Hepatocyte (in vitro differentiated cells): Measurements from ENCODE around the gene ZDHHC22. TPM values are rescaled to one million over a fixed set of nuclear protein-coding genes. Genes with fewer than 3 reads are reported as not detected.

Experiments
- DNase-seq: peaks from one replicate; pipeline ENCODE4 v3.0.0-alpha.2; 2016; ENCODE audit warnings: low spot score
- H2AFZ ChIP-seq: fragments of 200-600 bp; sonication (generic); 2 replicates; pipeline ENCODE4 v1.6.0; 2016; ENCODE audit warnings: antibody characterized with exemption, mild to moderate bottlenecking
- H3K27ac ChIP-seq: fragments of 200-600 bp; sonication (generic); 2 replicates; pipeline ENCODE4 v1.5.1; 2016; ENCODE audit warnings: mild to moderate bottlenecking
- H3K27me3 ChIP-seq: fragments of 200-600 bp; sonication (generic); 2 replicates; pipeline ENCODE4 v1.6.1; 2016
- H3K36me3 ChIP-seq: fragments of 200-600 bp; sonication (generic); replicated peaks from 2 replicates; pipeline ENCODE4 v1.5.1; 2016; ENCODE audit warnings: low read depth; ENCODE audit not compliant: insufficient read depth
- H3K4me1 ChIP-seq: fragments of 200-600 bp; sonication (generic); 2 replicates; pipeline ENCODE4 v1.5.1; 2016; ENCODE audit warnings: mild to moderate bottlenecking, moderate library complexity; ENCODE audit not compliant: insufficient read depth
- H3K4me2 ChIP-seq: fragments of 200-600 bp; sonication (generic); 2 replicates; pipeline ENCODE4 v1.6.0; 2016
- H3K4me3 ChIP-seq: fragments of 200-600 bp; sonication (generic); 2 replicates; pipeline ENCODE4 v1.5.1; 2016; ENCODE audit warnings: mild to moderate bottlenecking
- H3K79me2 ChIP-seq: fragments of 200-600 bp; sonication (generic); 2 replicates; pipeline ENCODE4 v1.6.0; 2017; ENCODE audit warnings: mild to moderate bottlenecking
- H3K9me2 ChIP-seq: fragments of 200-600 bp; sonication (generic); replicated peaks from 2 replicates; pipeline ENCODE4 v1.6.0; 2017; ENCODE audit warnings: mild to moderate bottlenecking; ENCODE audit not compliant: insufficient read depth
- H3K9me3 ChIP-seq: fragments of 200-600 bp; sonication (generic); 2 replicates; pipeline ENCODE4 v1.5.1; 2016; ENCODE audit warnings: low read depth, mild to moderate bottlenecking
- H4K20me1 ChIP-seq: fragments of 200-600 bp; sonication (generic); 2 replicates; pipeline ENCODE4 v1.6.0; 2016; ENCODE audit warnings: mild to moderate bottlenecking; ENCODE audit not compliant: insufficient read depth, poor library complexity, severe bottlenecking
- EZH2 ChIP-seq: fragments of 200-600 bp; sonication (generic); IDR thresholded peaks from 2 replicates; pipeline ENCODE4 v1.6.1; 2016; ENCODE audit warnings: antibody characterized with exemption, mild to moderate bottlenecking, borderline replicate concordance
- EZH2phosphoT487 ChIP-seq: fragments of 200-600 bp; sonication (generic); IDR thresholded peaks from one replicate; pipeline ENCODE4 v1.6.1; 2018; ENCODE audit warnings: antibody characterized with exemption, mild to moderate bottlenecking, low read depth, moderate library complexity; ENCODE audit not compliant: unreplicated experiment, severe bottlenecking
- WGBS: methylation state at CpG from one replicate; pipeline ENCODE4 v1.1.6; 2016; ENCODE audit warnings: low lambda C conversion rate; ENCODE audit errors: missing lambda C conversion rate; 5-methylcytosine and 5-hydroxymethylcytosine counted together
- polyA plus RNA-seq: library from polyadenylated mRNA; unstranded; fragments of >200 nt; fragmentation: Nextera tagmentation; extraction: Ambion mirVana; gene quantifications from 2 replicates; pipeline ENCODE4 v1.2.1, GENCODE V29; 2016
- total RNA-seq: library from RNA; depleted of rRNA; stranded (reverse); fragments of >200 nt; gene quantifications from 2 replicates; pipeline ENCODE4 v1.2.3, GENCODE V29; 2014
- TF ChIP-seq, protein P1 (sequence below): fragments of 200-600 bp; sonication (generic); IDR thresholded peaks from 2 replicates; pipeline ENCODE4 v1.5.1; 2016; ENCODE audit warnings: antibody characterized with exemption, mild to moderate bottlenecking; ENCODE audit not compliant: poor library complexity

The ZDHHC22 gene
- total and polyA plus RNA-seq, 2 experiments from 2014 or later = not detected

DNA sequence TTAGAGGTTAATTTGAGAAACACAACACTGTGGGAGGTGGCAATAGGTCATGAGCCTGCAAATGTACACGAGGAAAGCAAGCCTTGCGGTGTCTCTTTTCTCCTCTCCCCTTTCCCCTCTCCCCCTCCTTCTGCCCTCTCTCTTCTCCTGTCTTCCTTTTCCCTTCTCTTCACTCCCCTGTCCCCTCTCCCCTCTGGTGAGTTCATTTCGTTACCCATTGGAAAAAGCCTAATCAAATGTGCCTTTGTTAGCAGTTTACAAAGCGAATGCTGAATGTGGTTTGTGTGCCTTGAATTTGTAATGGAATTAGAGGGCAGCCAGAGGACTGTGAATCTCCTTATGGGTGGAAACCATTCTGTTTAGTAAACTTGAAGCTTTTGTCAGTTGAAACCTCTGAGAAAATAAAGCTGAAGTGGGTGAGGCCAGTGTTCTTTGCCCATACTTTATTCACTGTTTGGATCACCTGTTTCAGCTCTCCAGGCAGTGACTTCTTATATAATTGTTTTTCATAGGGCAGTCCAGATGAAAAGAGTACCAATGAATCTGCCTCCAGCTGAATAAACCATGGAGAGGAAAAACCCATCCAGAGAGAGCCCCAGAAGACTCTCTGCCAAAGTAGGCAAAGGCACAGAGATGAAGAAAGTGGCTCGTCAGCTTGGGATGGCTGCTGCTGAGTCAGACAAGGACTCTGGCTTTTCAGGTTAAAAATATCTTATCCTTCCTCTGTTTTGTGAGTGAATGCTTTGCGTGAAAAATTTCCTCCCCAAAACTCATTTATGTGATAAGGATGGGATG lies 36.2 kb downstream of the ZDHHC22 start:
- H3K4me2 ChIP-seq = no peak overlapping the region
- no peaks in the 10 kb centered on the region for H3K9me3 ChIP-seq
- DNase-seq = no peak
- H2AFZ ChIP-seq = no peak overlapping the region
- H3K4me1 ChIP-seq = peaks cover 8% of the 10 kb centered on the region
- no peaks in the 10 kb centered on the region for H3K9me2 ChIP-seq
- no peak overlapping the region for H3K4me3 ChIP-seq
- no peaks in the 10 kb centered on the region for H3K36me3 ChIP-seq
- TF ChIP-seq, protein P1, sequence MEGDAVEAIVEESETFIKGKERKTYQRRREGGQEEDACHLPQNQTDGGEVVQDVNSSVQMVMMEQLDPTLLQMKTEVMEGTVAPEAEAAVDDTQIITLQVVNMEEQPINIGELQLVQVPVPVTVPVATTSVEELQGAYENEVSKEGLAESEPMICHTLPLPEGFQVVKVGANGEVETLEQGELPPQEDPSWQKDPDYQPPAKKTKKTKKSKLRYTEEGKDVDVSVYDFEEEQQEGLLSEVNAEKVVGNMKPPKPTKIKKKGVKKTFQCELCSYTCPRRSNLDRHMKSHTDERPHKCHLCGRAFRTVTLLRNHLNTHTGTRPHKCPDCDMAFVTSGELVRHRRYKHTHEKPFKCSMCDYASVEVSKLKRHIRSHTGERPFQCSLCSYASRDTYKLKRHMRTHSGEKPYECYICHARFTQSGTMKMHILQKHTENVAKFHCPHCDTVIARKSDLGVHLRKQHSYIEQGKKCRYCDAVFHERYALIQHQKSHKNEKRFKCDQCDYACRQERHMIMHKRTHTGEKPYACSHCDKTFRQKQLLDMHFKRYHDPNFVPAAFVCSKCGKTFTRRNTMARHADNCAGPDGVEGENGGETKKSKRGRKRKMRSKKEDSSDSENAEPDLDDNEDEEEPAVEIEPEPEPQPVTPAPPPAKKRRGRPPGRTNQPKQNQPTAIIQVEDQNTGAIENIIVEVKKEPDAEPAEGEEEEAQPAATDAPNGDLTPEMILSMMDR = no peak
- no peak for TF ChIP-seq EZH2phosphoT487
- TF ChIP-seq EZH2 = no peak
- WGBS = 65% methylated on average over 6 of the region's 6 CpGs
- H3K79me2 ChIP-seq = peaks cover 68% of the 10 kb centered on the region
- no peaks in the 10 kb centered on the region for H3K27me3 ChIP-seq
- H3K27ac ChIP-seq = no peak overlapping the region
- H4K20me1 ChIP-seq = no peaks in the 10 kb centered on the region

- Histone ChIP-seq H3K4me1 (peaks cover 17% of the 10 kb centered on the region), H3K9me2 (no peaks in the 10 kb centered on the region), H3K27ac (no peak overlapping the region), H3K79me2 (peaks cover 71% of the 10 kb centered on the region), H2AFZ (no peak overlapping the region), H3K4me3 (no peak overlapping the region), H3K36me3 (no peaks in the 10 kb centered on the region), H3K9me3 (no peaks in the 10 kb centered on the region), H3K4me2 (no peak overlapping the region), H3K27me3 (no peaks in the 10 kb centered on the region), H4K20me1 (no peaks in the 10 kb centered on the region)
- WGBS = 83% methylated on average over 3 of the region's 3 CpGs
- DNase-seq = no peak
- TF ChIP-seq EZH2phosphoT487 (no peak), EZH2 (no peak)
- TF ChIP-seq, protein P1 = no peak
These were observed 37.2 kb downstream of the ZDHHC22 start for GRCh38 chr14:77104393-77104792.

DNA sequence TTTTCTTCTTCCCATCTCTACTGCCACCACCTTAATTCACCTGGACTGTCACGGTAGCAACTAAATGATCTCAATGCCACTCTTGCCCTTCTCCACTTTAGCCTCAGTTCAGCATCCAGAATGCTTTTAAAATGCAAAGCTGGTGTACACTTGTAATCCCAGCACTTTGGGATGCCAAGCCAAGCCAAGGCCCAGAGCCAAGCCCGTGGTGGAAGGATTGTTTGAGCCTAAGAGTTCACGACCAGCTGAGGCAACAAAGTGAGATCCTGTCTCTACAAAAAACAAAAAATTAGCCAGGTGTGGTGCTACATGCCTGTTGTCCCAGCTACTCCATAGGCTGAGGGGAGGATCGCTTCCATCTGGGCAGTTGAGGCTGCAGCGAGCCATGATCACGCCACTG lies 37.6 kb downstream of the ZDHHC22 start:
- TF ChIP-seq EZH2phosphoT487 = no peak
- TF ChIP-seq, protein P1 = no peak
- TF ChIP-seq EZH2 = no peak
- Histone ChIP-seq H3K27ac (no peak overlapping the region), H2AFZ (no peak overlapping the region), H3K79me2 (peaks cover 75% of the 10 kb centered on the region), H4K20me1 (no peaks in the 10 kb centered on the region), H3K36me3 (no peaks in the 10 kb centered on the region), H3K4me1 (peaks cover 21% of the 10 kb centered on the region), H3K9me3 (no peaks in the 10 kb centered on the region), H3K4me2 (no peak overlapping the region), H3K9me2 (no peaks in the 10 kb centered on the region), H3K4me3 (no peak overlapping the region), H3K27me3 (no peaks in the 10 kb centered on the region)
- 97% methylated on average over 6 of the region's 6 CpGs for WGBS
- no peak for DNase-seq
